VCaP (cell line): ENCODE results near the gene IQCE.
A peak's percentile ranks its signal among the peaks of the same experiment; 100 is the strongest.

Experiments used
- H3K27ac ChIP-seq: fragments of 450-650 bp; 2 replicates; pipeline ENCODE4 v1.5.1; 2017
- CTCF ChIP-seq: fragments of 450-650 bp; conservative IDR thresholded peaks from 2 replicates; pipeline ENCODE4 v1.5.1; 2017; ENCODE audit warnings: mild to moderate bottlenecking, moderate library complexity

Gene IQCE

GRCh38 chr7:2558629-2559282, at the start of gene IQCE:
TSS of gene IQCE (plus strand) at chr7:2558979. CDS start at chr7:2559182, 203 bp downstream.
- no peak for TF ChIP-seq CTCF
- H3K27ac ChIP-seq = peak within 1 kb of the TSS; percentile 73

- no peak for TF ChIP-seq CTCF
- peak overlapping the region; percentile 99 for H3K27ac ChIP-seq
Observed at GRCh38 chr7:2509298-2509906, 49.4 kb upstream of the IQCE start.

GRCh38 chr7:2510130-2510776, 48.5 kb upstream of the IQCE start:
- H3K27ac ChIP-seq = peak overlapping the region; percentile 99
- TF ChIP-seq CTCF = no peak

- H3K27ac ChIP-seq = peak overlapping the region; percentile 99
- no peak for TF ChIP-seq CTCF
Observed at GRCh38 chr7:2510909-2511768, 47.6 kb upstream of the IQCE start.

- no peak for TF ChIP-seq CTCF
- peak overlapping the region; percentile 99 for H3K27ac ChIP-seq
Observed at GRCh38 chr7:2511769-2512168, 47.0 kb upstream of the IQCE start.

- H3K27ac ChIP-seq = peak overlapping the region; percentile 99
- no peak for TF ChIP-seq CTCF
Observed at GRCh38 chr7:2512179-2512661, 46.6 kb upstream of the IQCE start.

- no peak for TF ChIP-seq CTCF
- peak overlapping the region; percentile 99 for H3K27ac ChIP-seq
Observed at GRCh38 chr7:2512713-2513112, 46.1 kb upstream of the IQCE start.
